Measurements from ENCODE around the gene UCHL3. TPM values are rescaled to one million over a fixed set of nuclear protein-coding genes. Genes with fewer than 3 reads are reported as not detected.

UCHL3 gene
- polyA plus RNA-seq, 1 donor from 2014 or later: 47.1 TPM

GRCh38 chr13:75508002-75508548 is 41.5 kb upstream of the UCHL3 start:
- H3K9me2 ChIP-seq (ENCODE audit: insufficient read depth, low read length): no peaks in the 10 kb centered on the region
- no peak for TF ChIP-seq MXI1 (conservative IDR thresholded peaks at IDR 0.05; ENCODE audit: poor library complexity, severe bottlenecking)
- no peak for TF ChIP-seq POLR2AphosphoS5 (IDR thresholded peaks at IDR 0.05)
- no peak for TF ChIP-seq REST (IDR thresholded peaks at IDR 0.05; ENCODE audit: borderline replicate concordance)
- TF ChIP-seq SMC3 (conservative IDR thresholded peaks at IDR 0.05; ENCODE audit: poor library complexity): no peak
- TF ChIP-seq TAF1 (IDR thresholded peaks at IDR 0.05; ENCODE audit: low read depth): no peak
- TF ChIP-seq EZH2 (IDR thresholded peaks at IDR 0.05; ENCODE audit: borderline replicate concordance, insufficient read depth, low read length, poor library complexity, severe bottlenecking): no peak
- no peak for TF ChIP-seq EP300 (conservative IDR thresholded peaks at IDR 0.05; ENCODE audit: poor library complexity, severe bottlenecking)
- TF ChIP-seq CTCF (IDR thresholded peaks at IDR 0.05; ENCODE audit: poor library complexity, severe bottlenecking): no peak
- TF ChIP-seq RAD21 (conservative IDR thresholded peaks at IDR 0.05): no peak
- H3K4me3 ChIP-seq (ENCODE audit: low read length): no peak overlapping the region
- H3F3A ChIP-seq (ENCODE audit: insufficient read depth, low read length, poor library complexity, severe bottlenecking): no peaks in the 10 kb centered on the region
- no peaks in the 10 kb centered on the region for H3K36me3 ChIP-seq (ENCODE audit: insufficient read depth, low read length)
- H2AFZ ChIP-seq (ENCODE audit: low read depth, low read length): no peak overlapping the region
- no peaks in the 10 kb centered on the region for H3K79me2 ChIP-seq (replicated peaks; ENCODE audit: insufficient read depth, low read length)
- no peaks in the 10 kb centered on the region for H3K9me3 ChIP-seq (ENCODE audit: low read length)
- no peaks in the 10 kb centered on the region for H4K20me1 ChIP-seq (ENCODE audit: insufficient read depth)
- no peak overlapping the region for H3K9ac ChIP-seq (ENCODE audit: low read length)
- H3K27ac ChIP-seq (ENCODE audit: low read length): no peak overlapping the region
- H3K4me2 ChIP-seq (ENCODE audit: low read length): no peak overlapping the region
- H3K27me3 ChIP-seq (ENCODE audit: insufficient read depth, low read depth, low read length): no peaks in the 10 kb centered on the region

- no peak for TF ChIP-seq MXI1 (conservative IDR thresholded peaks at IDR 0.05; ENCODE audit: poor library complexity, severe bottlenecking)
- TF ChIP-seq POLR2AphosphoS5 (IDR thresholded peaks at IDR 0.05): no peak
- TF ChIP-seq TAF1 (IDR thresholded peaks at IDR 0.05; ENCODE audit: low read depth): no peak
- TF ChIP-seq REST (IDR thresholded peaks at IDR 0.05; ENCODE audit: borderline replicate concordance): no peak
- TF ChIP-seq EZH2 (IDR thresholded peaks at IDR 0.05; ENCODE audit: borderline replicate concordance, insufficient read depth, low read length, poor library complexity, severe bottlenecking): no peak
- TF ChIP-seq SMC3 (conservative IDR thresholded peaks at IDR 0.05; ENCODE audit: poor library complexity): no peak
- TF ChIP-seq EP300 (conservative IDR thresholded peaks at IDR 0.05; ENCODE audit: poor library complexity, severe bottlenecking): no peak
- TF ChIP-seq CTCF (IDR thresholded peaks at IDR 0.05; ENCODE audit: poor library complexity, severe bottlenecking): no peak
- no peak for TF ChIP-seq RAD21 (conservative IDR thresholded peaks at IDR 0.05)
- Histone ChIP-seq H3K4me3 (ENCODE audit: low read length) (no peak overlapping the region), H3K4me2 (ENCODE audit: low read length) (no peak overlapping the region), H3K9me2 (ENCODE audit: insufficient read depth, low read length) (no peaks in the 10 kb centered on the region), H3K9me3 (ENCODE audit: low read length) (no peaks in the 10 kb centered on the region), H3K27ac (ENCODE audit: low read length) (no peak overlapping the region), H4K20me1 (ENCODE audit: insufficient read depth) (no peaks in the 10 kb centered on the region), H3K36me3 (ENCODE audit: insufficient read depth, low read length) (no peaks in the 10 kb centered on the region), H3F3A (ENCODE audit: insufficient read depth, low read length, poor library complexity, severe bottlenecking) (no peaks in the 10 kb centered on the region), H2AFZ (ENCODE audit: low read depth, low read length) (no peak overlapping the region), H3K9ac (ENCODE audit: low read length) (no peak overlapping the region), H3K27me3 (ENCODE audit: insufficient read depth, low read depth, low read length) (no peaks in the 10 kb centered on the region), H3K79me2 (replicated peaks; ENCODE audit: insufficient read depth, low read length) (no peaks in the 10 kb centered on the region)
These were observed 38.5 kb upstream of the UCHL3 start for GRCh38 chr13:75511051-75511625.
